NCI-H774 (cell line): Measurements from ENCODE around the gene KLHDC10.
A peak's percentile ranks its signal among the peaks of the same experiment; 100 is the strongest.
"Not testable (repeated sequence)": the region's sequence is repeated elsewhere in the genome, so short reads cannot be mapped to it uniquely, and the experiment has no call there.

Experiments
- DNase-seq: peaks from one replicate; lab custom pipeline; 2025; lab: John Stamatoyannopoulos, UW

KLHDC10 gene, protein sequence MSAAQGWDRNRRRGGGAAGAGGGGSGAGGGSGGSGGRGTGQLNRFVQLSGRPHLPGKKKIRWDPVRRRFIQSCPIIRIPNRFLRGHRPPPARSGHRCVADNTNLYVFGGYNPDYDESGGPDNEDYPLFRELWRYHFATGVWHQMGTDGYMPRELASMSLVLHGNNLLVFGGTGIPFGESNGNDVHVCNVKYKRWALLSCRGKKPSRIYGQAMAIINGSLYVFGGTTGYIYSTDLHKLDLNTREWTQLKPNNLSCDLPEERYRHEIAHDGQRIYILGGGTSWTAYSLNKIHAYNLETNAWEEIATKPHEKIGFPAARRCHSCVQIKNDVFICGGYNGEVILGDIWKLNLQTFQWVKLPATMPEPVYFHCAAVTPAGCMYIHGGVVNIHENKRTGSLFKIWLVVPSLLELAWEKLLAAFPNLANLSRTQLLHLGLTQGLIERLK

DNA sequence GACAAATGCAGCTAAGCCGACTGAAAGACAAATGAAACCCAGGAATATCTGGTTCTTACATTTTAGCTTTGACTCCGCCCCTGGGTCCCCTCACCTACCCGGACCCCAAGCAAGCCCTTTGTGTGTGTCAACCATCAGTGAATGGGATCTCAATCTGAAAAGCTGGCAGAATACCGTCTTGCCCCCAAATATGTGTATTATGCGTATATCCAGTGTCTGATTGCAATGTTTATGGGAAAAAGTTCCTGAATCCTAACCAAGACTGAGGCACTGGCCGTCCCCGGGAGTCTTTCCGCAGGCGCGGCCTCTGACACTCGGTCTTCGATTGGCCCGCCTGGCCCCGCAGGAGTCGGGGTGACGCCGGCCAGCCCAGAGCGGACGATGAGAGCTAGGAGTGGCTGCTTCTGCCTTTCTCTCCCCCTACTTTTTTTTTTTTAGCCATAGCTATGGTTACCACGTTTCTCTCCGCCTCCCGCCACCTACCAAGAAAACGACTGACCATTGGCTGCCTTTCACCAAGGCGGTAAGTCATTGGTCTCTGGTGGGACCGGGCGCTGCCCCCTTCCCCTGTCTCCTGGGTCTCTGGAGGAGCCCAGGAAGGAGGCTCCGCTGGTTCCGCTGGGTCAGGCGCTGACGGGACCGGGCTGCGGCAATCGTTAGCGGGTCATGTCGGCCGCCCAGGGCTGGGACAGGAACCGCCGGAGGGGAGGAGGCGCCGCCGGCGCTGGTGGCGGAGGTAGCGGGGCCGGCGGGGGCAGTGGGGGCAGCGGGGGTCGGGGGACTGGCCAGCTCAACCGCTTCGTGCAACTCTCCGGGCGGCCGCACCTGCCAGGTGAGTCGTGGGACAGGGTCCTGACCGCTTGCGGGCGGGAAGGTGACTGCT, at the start of gene KLHDC10:
KLHDC10 (plus strand) TSS at position 557 of the 883 bp plus-strand sequence; CDS start at position 667, 110 bp downstream.
- DNase-seq = peak; percentile 98

DNA sequence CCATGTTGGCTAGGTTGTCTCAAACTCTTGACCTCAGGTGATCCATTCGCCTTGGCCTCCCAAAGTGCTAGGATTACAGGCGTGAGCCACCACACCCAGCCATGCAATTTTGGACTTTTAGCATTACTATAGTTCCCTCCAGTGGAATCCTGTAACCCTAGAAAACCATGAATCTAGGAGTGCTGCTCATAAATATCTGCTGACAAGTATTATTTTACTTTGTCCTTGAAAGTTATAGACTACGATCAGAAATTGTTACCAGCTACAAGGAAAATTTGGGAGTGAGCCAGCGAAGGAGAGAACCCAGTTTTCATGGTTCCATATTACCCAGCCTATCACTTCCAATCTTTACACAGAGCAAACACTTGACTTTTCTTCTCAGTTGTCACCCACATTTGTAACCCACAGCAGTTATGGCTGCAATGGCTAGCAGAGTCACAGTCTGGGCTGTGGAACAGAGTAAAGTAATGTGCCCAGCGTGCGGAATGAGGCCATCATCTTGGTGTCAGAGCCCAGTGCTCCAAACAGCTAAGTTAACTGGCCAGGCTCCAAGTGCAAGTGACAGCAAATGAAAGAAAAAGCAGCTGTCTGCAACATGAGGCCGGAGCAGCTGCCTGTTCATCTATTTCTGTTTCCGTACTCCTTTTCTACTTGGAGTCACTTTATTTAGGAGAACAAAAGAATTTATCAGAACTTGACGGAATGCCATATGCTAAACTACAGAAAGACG, 49.1 kb upstream of the KLHDC10 start:
- no peak for DNase-seq

DNA sequence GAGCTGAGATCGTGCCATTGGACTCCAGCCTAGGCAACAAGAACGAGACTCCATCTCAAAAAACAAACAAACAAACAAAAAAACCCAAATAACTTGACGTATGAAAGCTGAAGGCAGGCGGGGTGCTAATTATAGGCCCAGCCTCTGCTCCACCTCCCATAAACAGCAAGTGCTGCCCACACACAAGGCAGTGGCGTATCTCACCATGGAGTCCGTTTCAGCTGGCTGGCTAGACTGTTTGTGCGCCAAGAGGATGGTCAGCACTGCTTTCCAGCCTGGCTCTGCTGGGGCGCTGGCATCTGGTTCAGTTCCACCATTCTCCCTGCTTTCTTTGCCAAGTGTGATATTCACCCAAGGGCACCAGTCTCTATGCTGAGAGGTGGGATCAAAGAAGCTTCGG, 48.2 kb upstream of the KLHDC10 start:
- DNase-seq = no peak

DNA sequence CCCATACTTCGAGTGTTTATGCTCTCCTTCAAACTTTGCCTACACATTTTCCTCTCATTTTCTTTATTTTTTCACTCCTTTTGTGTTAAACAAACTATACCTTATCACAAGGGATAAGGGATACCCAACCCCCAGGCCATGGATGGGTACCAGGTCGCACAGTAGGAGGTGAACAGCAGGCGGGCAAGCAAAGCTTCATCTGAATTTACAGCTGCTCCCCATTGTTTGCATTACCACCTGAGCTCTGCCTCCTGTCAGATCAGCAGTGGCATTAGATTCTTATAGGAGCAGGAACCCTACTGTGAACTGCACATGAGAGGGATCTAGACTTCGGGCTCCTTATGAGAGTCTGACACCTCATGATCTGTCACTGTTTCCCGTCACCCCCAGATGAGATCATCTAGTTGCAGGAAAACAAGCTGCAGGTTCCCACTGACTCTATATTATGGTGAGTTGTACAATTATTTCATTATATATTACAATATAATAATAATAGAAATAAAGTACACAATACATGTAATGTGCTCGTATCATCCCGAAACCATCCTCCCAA, 47.6 kb upstream of the KLHDC10 start:
- no peak for DNase-seq

DNA sequence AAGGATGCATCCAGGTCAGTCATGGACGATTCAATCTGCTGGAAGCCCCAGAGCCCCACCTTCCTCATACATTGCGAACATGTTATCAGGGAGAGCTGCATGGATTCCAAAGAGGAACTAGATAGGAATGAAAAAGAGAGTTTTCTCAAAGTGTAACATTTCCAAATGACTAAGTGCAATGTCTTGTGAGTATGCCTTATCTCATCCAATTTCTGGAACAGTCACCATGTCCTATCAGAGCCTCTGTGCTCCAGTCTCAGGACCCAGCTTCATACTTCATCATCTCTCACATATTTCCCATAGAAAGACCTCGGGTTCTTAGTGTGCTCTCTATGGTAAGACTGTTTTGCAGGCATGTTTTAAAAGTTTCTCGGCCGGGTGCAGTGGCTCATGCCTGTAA, 45.9 kb upstream of the KLHDC10 start:
- no peak for DNase-seq

DNA sequence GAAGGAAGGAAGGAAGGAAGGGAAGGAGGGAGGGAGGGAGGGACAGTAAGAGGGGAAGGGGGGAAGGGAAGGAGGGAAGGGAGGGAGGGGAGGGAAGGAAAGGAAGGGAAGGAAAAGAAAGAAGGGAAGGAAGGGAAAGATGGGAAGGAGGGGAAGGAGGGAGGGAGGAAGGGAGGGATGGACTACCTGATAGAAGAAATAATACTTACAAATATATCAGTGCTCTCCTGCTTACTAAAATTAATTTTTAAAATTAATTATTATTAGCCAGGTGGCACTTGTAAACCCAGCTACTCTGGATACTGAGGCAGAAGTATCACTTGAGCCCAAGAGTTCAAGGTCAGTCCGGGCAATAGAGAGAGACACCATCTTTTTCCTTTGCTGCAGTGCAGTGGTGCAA, 37.6 kb upstream of the KLHDC10 start:
- DNase-seq = no peak

DNA sequence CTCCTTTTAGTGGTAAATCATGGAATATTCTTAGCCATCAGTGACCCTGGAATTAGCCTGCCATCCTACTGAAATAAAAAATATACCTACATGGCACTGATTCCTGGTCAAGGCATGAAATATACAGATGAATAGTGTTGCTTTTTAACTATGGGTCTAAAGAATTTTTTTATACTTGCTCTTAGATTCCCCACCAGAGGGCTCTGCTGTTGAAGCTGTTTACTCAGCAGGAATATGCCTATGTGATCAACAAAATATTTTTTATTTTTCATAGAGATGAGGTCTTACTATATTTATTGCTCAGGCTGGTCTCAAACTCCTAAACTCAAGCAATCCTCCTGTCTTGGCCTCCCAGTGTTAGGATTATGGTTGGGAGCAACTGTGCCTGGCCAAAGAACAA, 32.6 kb upstream of the KLHDC10 start:
- DNase-seq = no peak

DNA sequence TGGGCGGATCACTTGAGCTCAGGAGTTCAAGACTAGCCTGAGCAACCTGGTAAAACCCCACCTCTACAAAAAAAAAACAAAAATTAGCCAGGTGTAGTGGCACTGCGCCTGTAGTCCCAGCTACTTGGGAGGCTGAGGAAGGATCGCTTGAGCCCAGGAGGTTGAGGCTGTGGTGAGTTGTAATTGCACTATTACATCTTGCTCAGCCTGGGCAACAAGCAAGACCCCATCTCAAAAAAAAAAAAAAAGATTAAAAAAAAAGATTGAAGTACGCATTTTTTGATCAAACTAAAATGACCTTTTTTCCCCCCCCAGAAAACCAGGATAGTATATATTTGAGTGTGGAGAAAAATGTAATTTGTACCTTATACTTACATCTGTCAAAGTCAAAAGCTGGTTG, 29.8 kb upstream of the KLHDC10 start:
- DNase-seq = no peak

DNA sequence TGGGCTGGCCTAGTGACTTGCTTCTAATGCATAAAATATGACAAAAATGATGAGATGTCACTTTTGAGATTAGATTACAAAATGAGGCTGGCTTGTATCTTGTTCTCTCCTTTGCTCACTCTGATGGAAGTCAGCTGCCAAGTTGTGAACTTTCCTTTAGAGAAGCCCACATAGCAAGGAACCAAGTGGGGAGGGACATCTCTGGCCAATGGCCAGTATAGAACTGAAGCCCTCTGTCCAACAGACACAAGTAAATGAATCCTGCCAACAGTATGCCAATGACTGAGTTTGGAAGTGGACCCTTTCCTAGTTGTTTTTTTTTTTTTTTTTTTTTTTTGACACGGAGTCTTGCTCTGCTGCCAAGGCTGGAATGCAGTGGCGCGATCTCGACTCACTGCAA, 22.5 kb upstream of the KLHDC10 start:
- DNase-seq = no peak

DNA sequence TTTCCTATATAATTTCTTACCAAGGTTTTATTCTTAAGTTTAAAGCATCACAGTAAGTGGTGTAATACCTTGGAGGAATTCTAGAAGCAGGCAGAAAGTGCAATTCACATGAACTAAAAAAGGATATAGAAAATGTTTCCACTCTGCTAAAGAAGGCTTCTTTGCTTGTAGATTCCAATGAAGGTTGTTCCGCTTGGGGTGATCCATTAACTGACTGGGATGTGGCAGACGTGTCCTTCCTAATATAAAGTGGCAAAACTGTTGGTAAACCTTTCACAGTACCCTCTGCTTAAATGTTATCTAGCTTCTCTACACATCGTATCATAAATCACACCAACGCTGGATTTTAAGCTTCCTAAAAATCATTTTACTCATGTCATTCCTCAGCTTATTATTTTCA, 21.4 kb upstream of the KLHDC10 start:
- DNase-seq = no peak

DNA sequence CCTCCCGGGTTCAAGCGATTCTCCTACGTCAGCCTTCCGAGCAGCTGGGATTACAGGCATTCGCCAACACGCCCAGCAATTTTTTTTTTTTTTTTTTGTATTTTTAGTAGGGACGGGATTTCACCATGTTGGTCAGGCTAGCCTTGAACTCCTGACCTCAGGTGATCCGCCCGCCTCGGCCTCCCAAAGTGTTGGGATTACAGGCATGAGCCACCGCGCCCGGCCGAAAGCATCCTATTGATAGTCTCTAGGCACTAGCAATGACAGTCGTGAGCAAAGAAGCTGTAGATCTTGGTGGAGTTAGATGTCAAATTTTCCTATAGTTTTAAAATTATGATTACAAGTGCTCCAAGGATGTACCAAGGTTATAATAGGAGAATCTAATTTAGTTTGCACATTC, 18.1 kb upstream of the KLHDC10 start:
- DNase-seq = not testable (repeated sequence)

DNA sequence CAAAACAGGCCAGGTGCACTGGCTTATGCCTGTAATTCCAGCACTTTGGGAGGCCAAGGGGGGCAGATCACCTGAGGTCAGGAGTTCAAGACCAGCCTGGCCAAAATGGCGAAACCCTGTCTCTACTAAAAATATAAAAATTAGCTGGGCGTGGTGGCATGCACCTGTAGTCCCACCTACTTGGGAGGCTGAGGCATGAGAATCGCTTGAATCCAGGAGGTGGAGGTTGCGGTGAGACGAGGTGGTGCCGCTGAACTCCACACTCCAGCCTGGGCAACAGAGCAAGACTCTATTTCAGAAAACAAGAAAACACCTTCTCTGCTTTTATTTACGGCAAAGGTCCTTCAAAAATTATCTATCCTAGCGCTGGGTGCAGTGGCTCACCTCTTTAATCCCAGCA, 15.1 kb upstream of the KLHDC10 start:
- not testable (repeated sequence) for DNase-seq

DNA sequence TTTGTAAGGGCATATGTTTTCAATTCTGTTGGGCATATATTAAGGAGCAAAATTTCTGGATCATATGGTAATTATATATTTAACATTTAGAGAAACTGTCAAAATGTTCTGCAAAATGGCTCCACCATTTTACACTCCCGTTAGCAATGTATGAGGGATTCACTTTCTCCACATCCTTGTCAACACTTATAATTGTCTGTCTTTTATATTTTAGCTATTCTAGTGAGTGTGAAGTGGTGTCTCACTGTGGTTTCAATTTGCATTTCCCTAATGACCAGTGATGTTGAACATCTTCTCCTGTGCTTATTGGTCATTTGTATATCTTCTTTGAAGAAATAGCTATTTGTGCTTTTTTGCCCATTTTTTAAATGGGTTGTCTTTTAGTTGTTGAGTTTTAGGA, 8.1 kb upstream of the KLHDC10 start:
- DNase-seq = no peak

DNA sequence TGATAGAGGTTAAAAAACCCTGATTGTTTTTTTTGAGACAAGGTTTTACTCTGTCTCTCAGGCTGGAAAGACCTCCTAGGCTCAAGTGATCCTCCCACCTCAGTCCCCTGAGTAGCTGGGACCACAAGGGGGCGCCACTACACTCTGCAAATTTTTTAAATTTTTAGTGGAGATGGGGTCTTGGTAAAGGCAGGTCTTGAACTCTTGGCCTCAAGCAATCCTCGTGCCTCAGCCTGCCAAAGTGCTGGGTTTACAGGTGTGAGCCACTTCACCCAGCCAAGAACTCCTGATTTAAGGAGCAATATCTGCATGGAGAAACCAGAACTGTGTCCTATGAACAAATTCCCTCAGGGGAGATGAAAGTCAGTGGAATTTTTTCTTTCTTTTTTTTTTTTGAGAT, 7.3 kb upstream of the KLHDC10 start:
- peak; percentile 46 for DNase-seq

DNA sequence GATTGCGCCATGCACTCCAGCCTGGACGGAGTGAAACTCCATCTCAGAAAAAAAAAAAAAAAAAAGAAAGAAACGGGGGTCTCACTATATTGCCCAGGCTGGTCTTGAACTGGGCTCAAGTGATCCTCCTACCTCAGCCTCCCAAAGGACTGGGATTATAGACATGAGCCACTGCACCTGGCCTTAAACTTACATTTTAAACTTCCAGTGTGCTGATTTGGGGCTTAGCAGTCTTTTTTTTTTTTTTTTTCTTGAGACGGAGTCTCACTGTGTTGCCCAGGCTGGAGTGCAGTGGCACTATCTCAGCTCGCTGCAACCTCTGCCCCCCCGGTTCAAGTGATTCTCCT, 5.8 kb upstream of the KLHDC10 start:
- DNase-seq = not testable (repeated sequence)

DNA sequence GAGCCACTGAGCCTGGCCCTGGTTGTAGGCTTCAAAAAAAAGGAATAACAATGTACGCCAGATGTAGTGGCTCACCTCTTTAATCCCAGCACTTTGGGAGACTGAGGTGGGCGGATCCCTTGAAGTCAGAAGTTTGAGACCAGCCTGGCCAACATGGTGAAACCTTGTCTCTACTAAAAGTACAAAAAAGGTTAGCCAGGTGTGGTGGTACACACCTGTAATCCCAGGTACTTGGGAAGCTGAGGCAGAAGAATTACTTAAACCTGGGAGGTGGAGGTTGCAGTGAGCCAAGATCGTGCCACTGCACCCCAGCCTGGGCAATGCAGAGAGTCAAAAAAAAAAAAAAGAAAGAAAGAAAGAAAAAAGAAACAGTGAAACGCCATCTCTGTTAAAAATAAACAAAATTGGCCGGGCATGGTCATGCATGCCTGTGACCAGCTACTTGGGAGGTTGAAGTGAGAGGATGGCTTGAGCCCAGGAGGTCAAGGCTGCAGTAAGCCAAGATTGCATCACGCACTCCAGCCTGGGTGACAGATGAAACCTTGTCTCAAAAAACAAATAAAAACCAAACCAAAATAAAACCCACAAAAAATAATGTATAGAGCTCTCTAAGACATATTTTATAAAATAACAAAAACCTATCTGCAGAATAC, 4.7 kb upstream of the KLHDC10 start:
- DNase-seq = no peak

DNA sequence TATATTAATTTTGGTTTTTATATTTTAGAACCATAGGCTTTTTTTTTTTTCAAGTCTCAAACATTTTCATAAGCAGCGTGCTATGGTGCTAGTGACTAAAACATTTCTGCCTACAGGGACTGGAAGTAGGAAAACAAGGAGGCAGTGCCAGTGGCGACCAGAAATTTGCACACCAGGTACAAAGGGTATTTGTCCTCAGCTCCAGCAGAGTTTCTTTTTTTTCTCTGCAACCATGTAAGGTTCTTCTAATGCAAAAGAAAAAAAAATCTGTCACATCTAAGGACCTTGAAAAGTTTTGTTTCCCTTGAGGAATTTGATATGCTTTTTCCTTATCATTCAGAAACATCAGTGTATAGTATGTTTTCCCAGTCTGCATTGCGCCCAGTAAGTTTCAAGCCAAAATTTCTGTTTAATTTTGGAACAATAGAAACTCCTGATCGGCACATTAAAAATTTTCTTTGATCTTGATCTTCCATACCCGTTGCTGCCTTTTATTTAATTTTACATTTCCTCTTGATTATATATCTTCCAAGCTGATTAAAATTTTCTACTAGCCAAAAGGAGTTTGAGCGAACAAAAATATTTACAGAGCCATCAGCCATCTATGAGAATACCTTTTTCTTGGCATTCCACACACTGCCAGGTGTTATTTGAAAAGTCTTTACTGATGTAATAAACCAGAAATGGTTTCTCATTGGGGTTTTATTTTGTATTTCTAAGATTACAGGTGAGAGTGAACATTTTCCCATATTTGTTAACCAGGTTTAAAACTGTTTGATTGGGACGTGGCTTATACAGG, 956 bp upstream of the KLHDC10 start:
- no peak for DNase-seq

DNA sequence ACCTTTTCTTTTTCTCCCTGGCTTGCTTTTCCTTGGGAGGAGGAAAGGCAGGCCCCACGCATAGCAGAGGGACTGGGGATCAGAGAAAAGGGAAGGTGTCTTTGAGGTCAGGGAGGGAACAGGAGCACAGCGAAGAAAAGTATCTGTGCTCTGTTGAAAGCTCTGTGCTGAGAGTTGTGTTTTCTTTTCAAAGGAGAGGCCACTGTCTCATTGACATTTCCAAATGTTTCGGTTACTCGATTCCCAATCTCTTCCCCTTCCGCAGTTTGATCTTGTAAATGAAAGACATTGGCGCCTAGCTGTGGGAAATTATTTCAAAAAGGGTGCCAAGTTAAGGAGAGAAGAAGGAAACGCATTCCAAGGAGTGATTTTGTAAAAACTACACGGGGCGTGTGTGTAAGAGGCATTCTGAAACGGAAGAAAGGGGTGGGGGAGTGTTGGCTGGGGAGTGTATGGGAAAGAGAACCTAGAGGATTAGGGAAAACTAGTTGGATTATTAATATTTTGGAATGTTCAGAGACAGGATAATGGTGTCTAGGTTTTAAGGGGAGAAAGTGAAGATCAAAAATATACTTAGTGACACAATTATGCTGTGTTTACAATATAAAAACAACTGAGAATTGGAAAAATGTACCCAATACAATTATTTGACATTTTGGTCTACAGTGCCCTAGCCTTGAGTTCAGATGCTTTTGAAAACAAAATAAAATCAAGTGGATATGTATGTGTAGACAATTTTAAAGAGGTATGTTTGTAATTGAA, 708 bp downstream of the KLHDC10 start:
- no peak for DNase-seq

DNA sequence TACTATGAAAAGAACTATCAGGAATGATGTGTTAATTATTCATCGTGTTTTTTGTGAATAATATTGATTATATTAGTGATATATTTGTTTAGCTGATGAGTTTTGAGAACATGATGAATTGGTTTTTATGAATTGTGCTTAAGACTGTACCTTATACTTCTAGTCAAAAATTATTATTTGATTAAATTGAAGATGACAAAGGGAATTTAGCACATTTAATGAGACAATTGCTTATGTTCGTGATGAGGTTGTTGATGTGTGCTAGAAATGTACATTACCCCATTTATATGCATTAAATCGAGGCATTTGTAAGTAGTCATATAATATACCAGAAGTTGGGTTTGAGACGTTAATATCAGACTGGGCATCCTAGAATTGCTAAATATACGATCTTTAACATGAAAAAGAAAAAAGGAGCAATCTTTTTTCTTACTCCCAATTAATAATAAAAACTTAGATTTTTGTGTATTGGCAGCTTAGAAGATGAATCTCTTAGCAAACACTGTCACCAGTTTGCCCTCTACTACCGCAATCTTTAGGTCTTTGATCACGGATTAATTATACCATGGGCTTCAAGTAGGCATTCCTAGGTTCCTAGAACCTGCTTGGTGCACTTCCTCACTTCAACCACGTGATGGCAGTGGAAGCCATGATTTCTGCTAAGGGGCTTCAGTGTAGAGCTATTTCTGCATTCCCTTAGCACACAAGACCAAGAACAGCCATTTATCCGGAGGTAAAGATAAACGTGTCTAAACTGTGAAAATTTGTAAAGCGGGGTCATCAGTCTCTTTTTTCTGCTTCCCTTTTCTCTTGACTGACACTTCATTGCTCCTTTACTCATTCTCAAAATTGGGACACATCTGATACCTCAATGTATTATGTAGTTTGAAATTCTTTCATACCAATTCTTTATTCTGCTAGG, 1.6 kb downstream of the KLHDC10 start:
- peak; percentile 62 for DNase-seq
